D721Med (cell line): ENCODE data around the gene FBXO44.

Source experiments
- DNase-seq: peaks from one replicate; pipeline ENCODE4 v3.0.0; 2011; ENCODE audit warnings: low spot score; ENCODE audit not compliant: insufficient read length
- FAIRE-seq: peaks from 2 replicates; lab custom pipeline; 2011; peaks lifted over from hg19 to GRCh38; lab: Jason Lieb, UNC
- TF ChIP-seq, protein P1 (sequence below): IDR thresholded peaks from 2 replicates; pipeline ENCODE4 v1.5.1; 2012; ENCODE audit warnings: mild to moderate bottlenecking, control low read depth; ENCODE audit not compliant: insufficient read depth; ENCODE audit errors: missing control alignments

FBXO44 gene

DNA sequence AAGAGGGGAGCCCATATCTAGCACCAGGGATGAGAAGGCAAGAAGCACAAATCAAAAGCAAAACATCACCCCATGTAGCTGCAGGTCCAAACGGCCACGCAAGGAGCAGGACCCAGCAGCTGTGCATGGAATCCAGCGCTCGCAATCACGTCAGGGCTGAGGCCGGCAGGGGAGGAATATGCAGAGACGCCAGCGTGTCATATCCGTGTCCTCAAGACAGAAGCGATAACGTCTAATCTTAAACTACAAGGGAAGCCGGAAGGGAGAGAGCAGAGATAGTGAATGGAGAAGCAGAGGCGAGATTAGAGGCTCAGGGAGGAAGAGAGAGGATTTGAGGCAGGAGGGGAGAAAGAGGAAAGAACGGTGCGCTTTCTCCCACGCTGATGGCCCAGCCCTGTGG is 39.6 kb upstream of the FBXO44 start:
- DNase-seq, result no peak
- TF ChIP-seq, protein P1, sequence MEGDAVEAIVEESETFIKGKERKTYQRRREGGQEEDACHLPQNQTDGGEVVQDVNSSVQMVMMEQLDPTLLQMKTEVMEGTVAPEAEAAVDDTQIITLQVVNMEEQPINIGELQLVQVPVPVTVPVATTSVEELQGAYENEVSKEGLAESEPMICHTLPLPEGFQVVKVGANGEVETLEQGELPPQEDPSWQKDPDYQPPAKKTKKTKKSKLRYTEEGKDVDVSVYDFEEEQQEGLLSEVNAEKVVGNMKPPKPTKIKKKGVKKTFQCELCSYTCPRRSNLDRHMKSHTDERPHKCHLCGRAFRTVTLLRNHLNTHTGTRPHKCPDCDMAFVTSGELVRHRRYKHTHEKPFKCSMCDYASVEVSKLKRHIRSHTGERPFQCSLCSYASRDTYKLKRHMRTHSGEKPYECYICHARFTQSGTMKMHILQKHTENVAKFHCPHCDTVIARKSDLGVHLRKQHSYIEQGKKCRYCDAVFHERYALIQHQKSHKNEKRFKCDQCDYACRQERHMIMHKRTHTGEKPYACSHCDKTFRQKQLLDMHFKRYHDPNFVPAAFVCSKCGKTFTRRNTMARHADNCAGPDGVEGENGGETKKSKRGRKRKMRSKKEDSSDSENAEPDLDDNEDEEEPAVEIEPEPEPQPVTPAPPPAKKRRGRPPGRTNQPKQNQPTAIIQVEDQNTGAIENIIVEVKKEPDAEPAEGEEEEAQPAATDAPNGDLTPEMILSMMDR, result no peak
- no peak for FAIRE-seq

DNA sequence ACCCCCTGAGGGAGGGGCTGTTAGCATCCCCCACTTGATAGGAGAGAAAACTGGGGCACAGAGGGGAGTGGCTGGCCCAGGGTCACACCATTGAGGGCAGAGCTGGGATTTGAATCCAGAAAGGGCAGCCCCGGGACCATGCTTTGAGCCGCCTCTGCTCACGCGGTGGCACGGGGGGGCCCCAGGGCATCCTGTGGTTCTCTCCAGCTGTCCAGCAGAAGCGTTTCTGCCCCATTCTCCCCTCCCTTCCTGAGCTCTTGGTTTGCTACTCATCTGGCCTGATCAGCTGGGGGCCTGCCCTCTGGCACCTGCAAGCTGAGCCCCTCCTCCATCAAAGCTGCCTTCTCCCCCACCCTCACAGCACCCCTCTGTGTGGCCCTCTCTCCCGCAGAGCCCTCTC is 37.9 kb upstream of the FBXO44 start:
- FAIRE-seq (no peak), DNase-seq (no peak)
- TF ChIP-seq, protein P1, result no peak

DNA sequence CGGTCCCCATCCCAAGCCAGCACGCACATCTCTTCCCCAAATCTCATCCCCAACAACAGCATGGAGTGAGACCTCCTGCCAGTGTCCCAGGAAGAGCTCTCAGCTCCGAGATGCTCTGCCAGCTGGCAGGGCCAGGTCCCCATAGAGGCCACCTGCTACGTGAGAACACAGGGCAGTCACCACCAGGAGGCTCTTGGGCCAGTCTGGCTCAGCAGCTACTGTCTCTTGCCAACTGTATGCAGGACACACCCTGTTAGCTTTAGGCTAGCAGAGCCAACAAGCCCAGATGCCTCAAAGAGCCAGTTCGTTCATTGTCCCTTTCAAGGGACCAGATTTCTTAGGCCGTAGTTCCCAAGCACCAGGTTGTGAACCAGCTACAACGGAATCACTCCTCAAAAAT is 37.4 kb upstream of the FBXO44 start:
- FAIRE-seq, result no peak
- no peak for DNase-seq
- TF ChIP-seq, protein P1, result no peak

DNA sequence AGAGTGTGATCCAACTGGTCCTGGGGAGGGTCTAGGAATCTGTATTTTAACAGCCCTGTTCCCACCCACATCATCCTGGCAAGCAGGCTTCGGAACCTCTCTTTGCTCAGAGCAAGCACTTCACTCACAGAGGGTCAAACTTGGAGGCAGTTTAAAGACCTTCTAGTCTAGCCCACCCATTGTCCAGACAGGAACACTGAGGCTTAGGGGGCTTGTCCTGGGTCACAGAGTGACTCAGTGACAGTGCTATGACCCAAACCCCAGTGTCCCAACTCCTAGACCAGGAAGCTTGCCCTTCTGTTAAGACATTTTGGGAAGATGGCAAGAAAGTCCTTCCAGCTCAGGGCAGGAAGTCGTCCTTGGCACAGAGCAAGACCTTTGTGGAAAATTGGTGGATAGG is 36.9 kb upstream of the FBXO44 start:
- TF ChIP-seq, protein P1, result no peak
- FAIRE-seq (no peak), DNase-seq (no peak)

DNA sequence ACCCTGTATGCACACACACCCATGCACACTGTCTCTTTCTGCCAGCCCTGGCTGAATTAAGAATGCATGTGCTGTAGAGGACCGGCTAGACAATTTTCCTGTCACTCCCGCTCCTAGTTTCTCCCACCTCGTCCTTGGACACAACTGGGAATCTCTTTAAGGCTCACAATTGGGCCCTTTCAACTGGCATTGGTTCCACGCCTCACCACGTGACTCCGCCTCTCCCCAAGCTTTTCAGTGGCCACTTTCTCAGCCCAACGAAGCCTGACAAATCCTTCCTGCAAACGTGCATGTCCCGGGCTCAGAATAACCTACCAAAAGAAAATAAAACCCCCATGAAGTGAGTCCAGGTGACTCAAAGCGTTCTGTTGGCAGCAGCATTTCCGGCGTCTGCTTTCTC is 34.3 kb upstream of the FBXO44 start:
- TF ChIP-seq, protein P1, result no peak
- no peak for FAIRE-seq
- no peak for DNase-seq

DNA sequence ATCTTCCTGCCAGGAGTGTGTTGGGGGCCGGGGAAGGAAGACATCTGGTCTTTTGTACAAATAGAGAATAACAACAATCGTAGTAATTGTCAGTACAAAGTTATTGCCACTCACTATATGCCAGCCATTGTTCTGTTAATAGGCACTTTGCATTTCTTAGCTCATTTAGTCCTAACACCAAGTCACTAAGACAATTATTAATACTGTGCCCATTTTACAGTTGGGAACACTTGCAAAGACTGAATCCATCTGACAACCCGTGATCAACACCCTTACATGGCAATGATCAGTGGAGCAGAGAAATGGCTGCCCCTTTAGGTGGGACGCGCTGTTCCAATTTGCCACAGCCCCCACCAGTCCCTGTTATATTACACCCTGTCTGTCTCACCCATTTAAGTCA is 33.8 kb upstream of the FBXO44 start:
- TF ChIP-seq, protein P1, result no peak
- DNase-seq, result no peak
- no peak for FAIRE-seq

DNA sequence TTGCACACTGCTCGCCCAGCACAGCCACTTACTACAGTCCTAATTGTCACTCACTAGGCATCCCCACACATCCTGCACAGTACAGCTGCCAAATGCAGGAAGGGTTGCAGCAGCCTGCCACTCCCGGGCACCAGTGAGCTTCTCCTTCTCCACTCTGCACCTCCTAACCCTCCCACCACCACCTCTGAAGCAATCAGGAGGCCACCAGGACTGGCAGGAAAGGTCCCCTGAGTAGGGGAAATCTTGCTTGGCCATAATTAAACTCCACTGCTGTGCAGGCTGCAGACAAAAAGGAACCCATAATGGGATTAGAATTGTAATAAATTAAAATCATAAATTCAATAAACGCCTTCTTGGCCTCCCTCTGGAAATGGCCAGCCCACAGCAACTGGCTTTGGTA is 32.3 kb upstream of the FBXO44 start:
- TF ChIP-seq, protein P1, result no peak
- DNase-seq (no peak), FAIRE-seq (no peak)
